Smooth muscle cell (in vitro differentiated cells): Measurements from ENCODE around the gene DRC7. TPM values are rescaled to one million over a fixed set of nuclear protein-coding genes. Genes with fewer than 3 reads are reported as not detected.

Source experiments
- DNase-seq: peaks from one replicate; lab custom pipeline; 2025; ENCODE audit not compliant: unreplicated experiment; lab: John Stamatoyannopoulos, UW
- H2AFZ ChIP-seq: fragments of 200-600 bp; sonication (generic); 2 replicates; pipeline ENCODE4 v1.6.0; 2016; ENCODE audit warnings: antibody characterized with exemption, low read depth, mild to moderate bottlenecking
- H3F3A ChIP-seq: fragments of 200-600 bp; sonication (generic); 2 replicates; pipeline ENCODE4 v1.6.0; 2017; ENCODE audit warnings: antibody characterized with exemption, low read depth
- H3K27ac ChIP-seq: fragments of 200-600 bp; sonication (generic); 2 replicates; pipeline ENCODE4 v1.5.1; 2016; ENCODE audit warnings: low read depth, mild to moderate bottlenecking
- H3K27me3 ChIP-seq: fragments of 200-600 bp; sonication (generic); 2 replicates; pipeline ENCODE4 v1.6.1; 2016; ENCODE audit warnings: low read depth, mild to moderate bottlenecking
- H3K36me3 ChIP-seq: fragments of 200-600 bp; sonication (generic); 2 replicates; pipeline ENCODE4 v1.5.1; 2016; ENCODE audit warnings: low read depth
- H3K4me1 ChIP-seq: fragments of 200-600 bp; sonication (generic); 2 replicates; pipeline ENCODE4 v1.5.1; 2016; ENCODE audit warnings: low read depth
- H3K4me2 ChIP-seq: fragments of 200-600 bp; sonication (generic); 2 replicates; pipeline ENCODE4 v1.6.0; 2016; ENCODE audit warnings: mild to moderate bottlenecking
- H3K4me3 ChIP-seq: fragments of 200-600 bp; sonication (generic); 2 replicates; pipeline ENCODE4 v1.5.1; 2016; ENCODE audit warnings: mild to moderate bottlenecking
- H3K79me2 ChIP-seq: fragments of 200-600 bp; sonication (generic); 2 replicates; pipeline ENCODE4 v1.6.0; 2016; ENCODE audit warnings: low read depth, mild to moderate bottlenecking
- H3K9ac ChIP-seq: fragments of 200-600 bp; sonication (generic); 2 replicates; pipeline ENCODE4 v1.6.0; 2016; ENCODE audit warnings: low read depth
- H3K9me3 ChIP-seq: fragments of 200-600 bp; sonication (generic); replicated peaks from 2 replicates; pipeline ENCODE4 v1.5.1; 2016; ENCODE audit warnings: low read depth
- H4K20me1 ChIP-seq: fragments of 200-600 bp; sonication (generic); 2 replicates; pipeline ENCODE4 v1.6.0; 2016; ENCODE audit warnings: low read depth
- CTCF ChIP-seq: fragments of 200-600 bp; sonication (generic); IDR thresholded peaks from 2 replicates; pipeline ENCODE4 v1.5.1; 2017; ENCODE audit warnings: borderline replicate concordance, mild to moderate bottlenecking, antibody characterized with exemption; ENCODE audit not compliant: insufficient read depth, poor library complexity, severe bottlenecking
- WGBS: methylation state at CpG from one replicate; pipeline ENCODE4 v1.1.7; 2016; ENCODE audit warnings: low lambda C conversion rate; 5-methylcytosine and 5-hydroxymethylcytosine counted together
- polyA plus RNA-seq: library from polyadenylated mRNA; unstranded; fragments of >200 nt; fragmentation: Nextera tagmentation; extraction: Ambion mirVana; gene quantifications from 2 replicates; pipeline ENCODE4 v1.2.1, GENCODE V29; 2016
- total RNA-seq: library from RNA; depleted of rRNA; stranded (reverse); fragments of >200 nt; gene quantifications from 2 replicates; pipeline ENCODE4 v1.2.3, GENCODE V29; 2014

DRC7 gene
- total and polyA plus RNA-seq, 2 experiments from 2014 or later = 0.94 TPM; not detected in 1

- WGBS = 91% methylated on average over 11 of the region's 11 CpGs
- H3K79me2 ChIP-seq = no peaks in the 10 kb centered on the region
- no peak overlapping the region for H2AFZ ChIP-seq
Observed at GRCh38 chr16:57656342-57656955, 38.2 kb upstream of the DRC7 start.

GRCh38 chr16:57657228-57657627 is 37.4 kb upstream of the DRC7 start:
- Histone ChIP-seq H3K27me3 (no peaks in the 10 kb centered on the region), H3K4me3 (no peak overlapping the region), H3K27ac (no peak overlapping the region), H3K9ac (no peak overlapping the region), H3K4me1 (no peaks in the 10 kb centered on the region), H3K4me2 (no peak overlapping the region), H3F3A (no peaks in the 10 kb centered on the region), H3K36me3 (no peaks in the 10 kb centered on the region), H3K9me3 (no peaks in the 10 kb centered on the region), H3K79me2 (no peaks in the 10 kb centered on the region), H2AFZ (no peak overlapping the region), H4K20me1 (no peaks in the 10 kb centered on the region)
- WGBS = 93% methylated on average over 9 of the region's 13 CpGs
- no peak for TF ChIP-seq CTCF
- no peak for DNase-seq

More at GRCh38 chr16:57656342-57656955, 38.2 kb upstream of the DRC7 start:
- no peak overlapping the region for H3K4me3 ChIP-seq
- no peaks in the 10 kb centered on the region for H3K4me1 ChIP-seq
- DNase-seq = no peak
- H3K9me3 ChIP-seq = no peaks in the 10 kb centered on the region
- no peak overlapping the region for H3K27ac ChIP-seq
- H3K27me3 ChIP-seq = no peaks in the 10 kb centered on the region
- H4K20me1 ChIP-seq = no peaks in the 10 kb centered on the region
- H3K4me2 ChIP-seq = no peak overlapping the region
- H3F3A ChIP-seq = no peaks in the 10 kb centered on the region
- H3K36me3 ChIP-seq = no peaks in the 10 kb centered on the region
- no peak overlapping the region for H3K9ac ChIP-seq
- TF ChIP-seq CTCF = no peak

- Histone ChIP-seq H3K4me3 (no peak overlapping the region), H3K4me1 (no peaks in the 10 kb centered on the region), H3K36me3 (no peaks in the 10 kb centered on the region), H3K4me2 (no peak overlapping the region), H3K27me3 (no peaks in the 10 kb centered on the region), H3F3A (no peaks in the 10 kb centered on the region), H3K9me3 (no peaks in the 10 kb centered on the region), H2AFZ (no peak overlapping the region), H4K20me1 (no peaks in the 10 kb centered on the region), H3K27ac (no peak overlapping the region), H3K79me2 (no peaks in the 10 kb centered on the region), H3K9ac (no peak overlapping the region)
- DNase-seq = no peak
- WGBS = 92% methylated on average over 10 of the region's 10 CpGs
- no peak for TF ChIP-seq CTCF
Observed at GRCh38 chr16:57658130-57658877, 36.3 kb upstream of the DRC7 start.
